Measurements from ENCODE around the gene DAG1.

Gene DAG1

DNA sequence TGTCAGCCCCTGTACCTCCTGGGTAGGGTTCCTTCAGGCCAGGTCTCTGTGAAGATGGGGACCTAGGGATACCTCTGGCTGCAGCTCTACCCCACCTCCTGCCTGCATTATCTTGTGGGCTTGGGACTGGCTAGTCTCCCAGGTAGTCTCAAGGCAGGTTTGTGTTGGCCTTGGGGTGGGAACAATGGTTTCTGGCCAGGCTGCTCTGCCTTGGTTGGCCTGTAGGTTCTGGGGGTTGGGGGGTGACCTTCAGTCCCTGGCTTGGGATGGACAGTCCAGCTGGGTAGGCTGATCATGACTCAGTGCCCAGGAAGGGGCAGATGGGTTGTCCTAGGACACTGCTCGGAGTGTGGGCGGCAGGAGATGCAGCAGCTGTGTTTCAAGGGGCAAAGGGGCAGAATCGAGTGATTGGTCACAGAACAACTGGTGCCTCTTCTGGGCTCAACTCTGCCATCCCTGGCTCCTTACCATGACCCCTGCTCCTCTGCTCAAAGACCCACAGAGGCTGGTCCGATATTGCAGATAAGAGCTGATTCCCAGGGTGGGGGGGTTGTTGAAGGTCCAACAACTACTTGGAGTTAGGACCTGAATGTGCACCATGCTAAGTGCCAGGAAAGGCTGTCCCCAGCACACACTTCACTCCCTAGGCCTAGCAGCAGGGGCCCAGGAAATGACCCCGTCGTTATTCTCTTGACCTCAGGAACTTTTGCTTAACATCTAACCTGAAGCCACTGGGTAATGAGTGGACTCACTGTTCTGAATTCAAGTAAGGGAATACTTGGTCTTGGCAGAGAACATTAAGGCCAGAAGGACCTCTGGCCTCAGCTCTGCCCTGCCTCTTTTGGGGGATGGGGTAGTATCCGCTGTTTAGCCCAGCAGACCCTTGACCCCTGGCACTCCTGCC, 66.2 kb downstream of the DAG1 start:
- H3K27ac Mint-ChIP-seq = no peak overlapping the region
- H3K36me3 Mint-ChIP-seq = peaks cover 8% of the 10 kb centered on the region
- H3K4me1 Mint-ChIP-seq = peaks cover 5% of the 10 kb centered on the region
- peaks cover 7% of the 10 kb centered on the region for H3K27me3 Mint-ChIP-seq
- DNase-seq = no peak
- H3K9me3 Mint-ChIP-seq = no peaks in the 10 kb centered on the region
- CTCF ChIA-PET = interaction anchor here (1.4 to 6.8 kb wide), 2 partner anchors 30 to 135 kb away, joined by 3 to 155 read pairs; no protein-coding TSS in a partner anchor
- H3K4me3 Mint-ChIP-seq = no peak overlapping the region

DNA sequence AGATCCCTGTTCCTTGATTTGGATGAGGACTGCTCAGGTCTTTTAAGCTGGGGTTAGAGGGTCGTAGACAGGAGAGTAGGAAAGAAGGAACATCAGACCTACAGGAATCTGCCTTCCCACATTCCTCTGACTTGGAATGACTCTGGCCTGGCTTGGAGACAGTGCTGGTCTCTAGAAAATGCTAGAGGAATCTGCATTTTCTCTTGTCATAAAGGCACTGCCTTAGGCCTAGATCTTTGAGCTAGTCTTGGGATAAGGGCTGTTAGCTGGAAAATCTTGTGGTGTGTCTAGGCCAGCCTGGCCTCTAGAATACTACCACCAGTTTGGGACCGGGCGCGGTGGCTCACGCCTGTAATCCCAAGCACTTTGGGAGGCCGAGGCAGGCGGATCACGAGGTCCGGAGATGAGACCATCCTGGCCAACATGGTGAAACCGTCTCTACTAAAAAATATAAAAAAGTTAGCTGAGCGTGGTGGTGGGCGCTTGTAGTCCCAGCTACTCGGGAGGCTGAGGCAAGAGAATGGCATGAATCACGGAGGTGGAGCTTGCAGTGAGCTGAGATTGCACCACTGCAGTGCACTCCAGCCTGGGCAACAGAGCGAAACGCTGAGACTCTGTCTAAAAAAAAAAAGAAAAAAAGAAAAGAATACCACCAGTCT, 66.9 kb downstream of the DAG1 start:
- DNase-seq = no peak
- no peaks in the 10 kb centered on the region for H3K9me3 Mint-ChIP-seq

DNA sequence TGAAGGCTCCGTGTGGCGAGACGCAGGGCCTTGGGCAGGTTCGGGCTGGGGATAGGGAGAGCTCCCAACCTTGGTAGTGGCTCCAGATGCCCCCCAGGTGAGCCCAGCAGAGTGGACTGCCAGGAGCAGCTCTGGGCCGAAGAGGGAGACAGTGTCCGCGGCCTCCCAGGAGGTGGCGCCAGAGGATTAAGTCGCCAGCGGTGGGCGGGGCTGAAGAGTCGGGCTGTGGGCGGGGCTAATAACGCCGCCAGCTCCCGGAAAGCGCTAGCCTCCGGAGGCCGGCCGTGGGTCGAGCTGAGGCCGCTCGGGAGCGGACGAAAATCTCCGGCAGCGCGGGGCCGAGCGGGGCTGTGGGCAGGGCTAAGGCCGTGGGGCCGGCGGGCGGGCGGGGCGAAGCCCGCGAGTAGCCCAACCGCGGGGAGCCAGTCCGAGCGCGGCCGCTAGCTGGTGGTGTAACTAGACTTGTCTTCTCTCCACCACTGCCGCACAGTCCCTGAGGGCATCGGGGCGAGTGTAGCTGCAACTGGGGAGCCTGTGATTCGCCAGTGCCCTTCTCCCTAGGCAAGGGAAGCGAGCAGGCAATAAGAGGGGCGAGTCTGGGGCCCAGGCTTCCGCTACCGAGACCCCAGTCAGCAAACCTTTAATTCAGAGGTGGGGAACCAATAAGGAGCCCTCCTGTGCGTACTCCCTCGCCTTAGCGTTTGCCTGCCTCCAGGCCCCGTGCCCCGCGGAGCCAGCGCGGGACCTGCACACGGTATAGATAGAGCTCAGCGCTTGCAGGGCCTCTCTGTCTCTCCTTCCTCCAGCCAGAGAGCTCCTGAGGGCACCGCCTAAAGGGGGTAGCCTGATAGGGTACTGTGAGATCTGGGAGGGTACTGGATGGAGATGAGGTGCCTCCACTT, 69.8 kb downstream of the DAG1 start:
- DNase-seq = peak; percentile 93
- no peaks in the 10 kb centered on the region for H3K9me3 Mint-ChIP-seq
- H3K36me3 Mint-ChIP-seq = no peaks in the 10 kb centered on the region
- peaks cover 22% of the 10 kb centered on the region for H3K27me3 Mint-ChIP-seq
- no peak overlapping the region for H3K27ac Mint-ChIP-seq
- CTCF ChIA-PET = interaction anchor here (0.5 to 6.8 kb wide), 45 partner anchors 8 to 1971 kb away, joined by 3 to 155 read pairs (median 4); partner anchors contain the start of gene BSN
- peak overlapping the region; percentile 71 for H3K4me3 Mint-ChIP-seq
- peaks cover 5% of the 10 kb centered on the region for H3K4me1 Mint-ChIP-seq

More for the DNA sequence above, 66.9 kb downstream of the DAG1 start:
- CTCF ChIA-PET = interaction anchor here (0.6 to 6.8 kb wide), 4 partner anchors 28 to 176 kb away, joined by 3 to 155 read pairs (median 3); no protein-coding TSS in a partner anchor
- peaks cover 5% of the 10 kb centered on the region for H3K4me1 Mint-ChIP-seq
- no peak overlapping the region for H3K4me3 Mint-ChIP-seq
- peaks cover 9% of the 10 kb centered on the region for H3K27me3 Mint-ChIP-seq
- no peak overlapping the region for H3K27ac Mint-ChIP-seq
- H3K36me3 Mint-ChIP-seq = no peaks in the 10 kb centered on the region

- CTCF ChIA-PET = interaction anchor here (1.7 to 2.2 kb wide), 2 partner anchors 9 to 13 kb away, joined by 3 to 7 read pairs; no protein-coding TSS in a partner anchor
- Mint-ChIP-seq H3K27me3 (peaks cover 68% of the 10 kb centered on the region), H3K4me3 (no peak overlapping the region)
Measured at GRCh38 chr3:49552087-49552486, 82.0 kb downstream of the DAG1 start.

GRCh38 chr3:49553324-49553691, 83.2 kb downstream of the DAG1 start:
- DNase-seq = no peak
- H3K27me3 Mint-ChIP-seq = peaks cover 69% of the 10 kb centered on the region
- H3K9me3 Mint-ChIP-seq = no peaks in the 10 kb centered on the region
- H3K27ac Mint-ChIP-seq = no peak overlapping the region
- H3K4me3 Mint-ChIP-seq = peak overlapping the region; percentile 75
- CTCF ChIA-PET = interaction anchor here (1.7 to 2.2 kb wide), 2 partner anchors 10 to 14 kb away, joined by 3 to 7 read pairs; no protein-coding TSS in a partner anchor
- peaks cover 26% of the 10 kb centered on the region for H3K4me1 Mint-ChIP-seq
- H3K36me3 Mint-ChIP-seq = no peaks in the 10 kb centered on the region

More at GRCh38 chr3:49552087-49552486, 82.0 kb downstream of the DAG1 start:
- Mint-ChIP-seq H3K36me3 (no peaks in the 10 kb centered on the region), H3K9me3 (no peaks in the 10 kb centered on the region), H3K4me1 (peaks cover 26% of the 10 kb centered on the region), H3K27ac (no peak overlapping the region)
- DNase-seq = peak; percentile 16

GRCh38 chr3:49553692-49554632, 83.9 kb downstream of the DAG1 start, which contains the start of gene BSN:
BSN (plus strand) TSS chr3:49554477; CDS start chr3:49554603, 126 bp downstream.
- H3K27me3 Mint-ChIP-seq = peaks cover 65% of the 10 kb centered on the region
- CTCF ChIA-PET = interaction anchor here (1.7 to 2.2 kb wide), 2 partner anchors 11 to 14 kb away, joined by 3 to 11 read pairs; no protein-coding TSS in a partner anchor
- H3K36me3 Mint-ChIP-seq = no peaks in the 10 kb centered on the region
- peaks cover 26% of the 10 kb centered on the region for H3K4me1 Mint-ChIP-seq
- no peak within 1 kb of the TSS for H3K27ac Mint-ChIP-seq
- DNase-seq = peak; percentile 89
- H3K4me3 Mint-ChIP-seq = peak within 1 kb of the TSS; percentile 75
- no peaks in the 10 kb centered on the region for H3K9me3 Mint-ChIP-seq

DNA sequence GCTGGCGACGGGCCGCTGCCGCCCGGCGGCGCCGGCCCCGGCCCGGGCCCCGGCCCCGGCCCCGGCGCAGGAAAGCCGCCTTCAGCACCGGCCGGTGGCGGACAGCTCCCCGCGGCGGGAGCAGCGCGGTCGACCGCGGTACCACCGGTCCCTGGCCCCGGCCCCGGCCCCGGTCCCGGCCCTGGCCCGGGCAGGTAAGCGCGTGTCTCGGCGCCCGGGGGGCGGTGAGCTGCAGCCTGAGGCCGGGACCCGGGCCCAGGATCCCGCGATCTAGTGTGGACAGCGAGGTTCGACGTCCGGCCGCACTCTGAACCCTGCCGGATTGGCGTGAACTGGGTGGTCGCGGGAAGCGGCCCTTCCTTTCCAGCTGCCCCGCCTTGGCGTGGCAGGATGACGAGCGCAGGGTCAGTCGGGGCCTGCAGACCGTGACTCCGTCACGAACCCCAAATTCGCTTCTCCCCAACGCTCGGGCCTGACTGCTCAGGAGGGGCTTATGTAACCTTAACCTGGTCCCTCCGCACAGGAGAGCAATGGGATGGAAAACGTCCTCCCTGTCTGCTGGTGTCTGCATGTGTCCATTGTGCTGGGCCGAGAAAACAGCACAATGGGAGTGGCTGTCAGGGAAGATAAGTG, 84.7 kb downstream of the DAG1 start:
- Mint-ChIP-seq H3K36me3 (no peaks in the 10 kb centered on the region), H3K27me3 (peaks cover 60% of the 10 kb centered on the region)

DNA sequence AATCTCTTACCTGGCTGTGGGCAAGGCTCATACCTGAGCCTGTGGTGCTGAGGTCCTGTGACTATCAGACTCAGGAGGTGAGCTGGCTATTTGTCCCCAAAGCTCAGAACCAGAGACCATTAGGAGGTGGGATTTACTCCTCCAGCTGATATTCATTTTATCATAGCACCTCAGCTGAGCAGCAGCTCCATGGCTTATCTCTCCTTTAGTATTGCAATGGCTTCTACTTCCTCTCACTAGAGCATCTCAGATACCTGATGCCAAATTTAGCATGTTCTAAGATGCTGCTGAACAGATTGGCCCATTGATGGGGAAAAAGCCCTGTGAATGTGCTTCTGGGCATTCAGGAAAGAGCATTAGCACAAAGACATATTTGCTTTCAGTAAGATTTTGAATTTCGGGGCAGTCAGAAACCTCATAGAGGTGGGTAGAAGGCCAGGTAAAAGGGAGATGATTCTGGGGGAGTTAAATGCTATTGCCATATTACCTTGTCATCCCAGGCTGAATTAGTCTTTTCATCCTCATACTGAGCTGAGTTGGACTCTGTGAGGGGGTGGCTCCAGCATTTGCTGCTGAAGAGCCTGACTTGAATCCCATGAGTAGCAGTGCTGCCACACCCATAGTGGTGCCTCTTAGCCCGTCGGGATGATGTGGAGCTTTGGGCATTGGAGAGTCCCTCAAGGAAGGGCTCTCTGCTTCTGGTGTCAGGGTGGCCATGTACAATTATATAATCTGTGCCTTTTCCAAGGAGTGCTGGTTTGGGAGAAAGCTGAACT, 86.6 kb downstream of the DAG1 start:
- CTCF ChIA-PET = interaction anchor here (2.2 kb wide), 1 partner anchor 17 kb away, joined by 11 read pairs; no protein-coding TSS in a partner anchor
- Mint-ChIP-seq H3K9me3 (no peaks in the 10 kb centered on the region), H3K27ac (no peak overlapping the region), H3K4me1 (peaks cover 22% of the 10 kb centered on the region), H3K4me3 (no peak overlapping the region), H3K36me3 (no peaks in the 10 kb centered on the region), H3K27me3 (peaks cover 69% of the 10 kb centered on the region)
- DNase-seq = no peak

More for the DNA sequence above, 84.7 kb downstream of the DAG1 start:
- peak overlapping the region; percentile 61 for H3K4me3 Mint-ChIP-seq
- peak; percentile 70 for DNase-seq
- peaks cover 26% of the 10 kb centered on the region for H3K4me1 Mint-ChIP-seq
- H3K27ac Mint-ChIP-seq = no peak overlapping the region
- no peaks in the 10 kb centered on the region for H3K9me3 Mint-ChIP-seq
- CTCF ChIA-PET = interaction anchor here (2.2 kb wide), 1 partner anchor 15 kb away, joined by 11 read pairs; no protein-coding TSS in a partner anchor

- H3K36me3 Mint-ChIP-seq = no peaks in the 10 kb centered on the region
- H3K4me1 Mint-ChIP-seq = no peaks in the 10 kb centered on the region
- no peak overlapping the region for H3K4me3 Mint-ChIP-seq
- H3K27ac Mint-ChIP-seq = no peak overlapping the region
- CTCF ChIA-PET = interaction anchor here (0.7 to 1.5 kb wide), 3 partner anchors 15 to 108 kb away, joined by 3 to 7 read pairs (median 4); no protein-coding TSS in a partner anchor
- DNase-seq = no peak
- H3K9me3 Mint-ChIP-seq = no peaks in the 10 kb centered on the region
- peaks cover 51% of the 10 kb centered on the region for H3K27me3 Mint-ChIP-seq
Measured at GRCh38 chr3:49563040-49563578, 93.0 kb downstream of the DAG1 start.

- Mint-ChIP-seq H3K27ac (no peak overlapping the region), H3K4me3 (no peak overlapping the region), H3K4me1 (no peaks in the 10 kb centered on the region), H3K36me3 (no peaks in the 10 kb centered on the region), H3K27me3 (peaks cover 51% of the 10 kb centered on the region), H3K9me3 (no peaks in the 10 kb centered on the region)
- CTCF ChIA-PET = interaction anchor here (1.5 kb wide), 1 partner anchor 108 kb away, joined by 7 read pairs; no protein-coding TSS in a partner anchor
- DNase-seq = no peak
Measured at GRCh38 chr3:49563766-49564165, 93.7 kb downstream of the DAG1 start.

GRCh38 chr3:49566312-49566711, 96.2 kb downstream of the DAG1 start:
- H3K27me3 Mint-ChIP-seq = peaks cover 49% of the 10 kb centered on the region
- no peaks in the 10 kb centered on the region for H3K36me3 Mint-ChIP-seq
- no peaks in the 10 kb centered on the region for H3K4me1 Mint-ChIP-seq
- H3K27ac Mint-ChIP-seq = no peak overlapping the region
- H3K4me3 Mint-ChIP-seq = no peak overlapping the region
- no peak for DNase-seq
- CTCF ChIA-PET = interaction anchor here (0.6 to 1.5 kb wide), 3 partner anchors 26 to 179 kb away, joined by 3 to 6 read pairs (median 3); no protein-coding TSS in a partner anchor
- H3K9me3 Mint-ChIP-seq = no peaks in the 10 kb centered on the region
